ENCODE data around the gene RANBP2. TPM values are rescaled to one million over a fixed set of nuclear protein-coding genes. Genes with fewer than 3 reads are reported as not detected.
"Not testable (repeated sequence)": the region's sequence is repeated elsewhere in the genome, so short reads cannot be mapped to it uniquely, and the experiment has no call there.

RANBP2 gene
- 10 to 100 TPM; 63.8 to 74.5 (median 68.0) TPM for polyA plus RNA-seq (ENCODE audit: insufficient read length in 3 of 3)

DNA sequence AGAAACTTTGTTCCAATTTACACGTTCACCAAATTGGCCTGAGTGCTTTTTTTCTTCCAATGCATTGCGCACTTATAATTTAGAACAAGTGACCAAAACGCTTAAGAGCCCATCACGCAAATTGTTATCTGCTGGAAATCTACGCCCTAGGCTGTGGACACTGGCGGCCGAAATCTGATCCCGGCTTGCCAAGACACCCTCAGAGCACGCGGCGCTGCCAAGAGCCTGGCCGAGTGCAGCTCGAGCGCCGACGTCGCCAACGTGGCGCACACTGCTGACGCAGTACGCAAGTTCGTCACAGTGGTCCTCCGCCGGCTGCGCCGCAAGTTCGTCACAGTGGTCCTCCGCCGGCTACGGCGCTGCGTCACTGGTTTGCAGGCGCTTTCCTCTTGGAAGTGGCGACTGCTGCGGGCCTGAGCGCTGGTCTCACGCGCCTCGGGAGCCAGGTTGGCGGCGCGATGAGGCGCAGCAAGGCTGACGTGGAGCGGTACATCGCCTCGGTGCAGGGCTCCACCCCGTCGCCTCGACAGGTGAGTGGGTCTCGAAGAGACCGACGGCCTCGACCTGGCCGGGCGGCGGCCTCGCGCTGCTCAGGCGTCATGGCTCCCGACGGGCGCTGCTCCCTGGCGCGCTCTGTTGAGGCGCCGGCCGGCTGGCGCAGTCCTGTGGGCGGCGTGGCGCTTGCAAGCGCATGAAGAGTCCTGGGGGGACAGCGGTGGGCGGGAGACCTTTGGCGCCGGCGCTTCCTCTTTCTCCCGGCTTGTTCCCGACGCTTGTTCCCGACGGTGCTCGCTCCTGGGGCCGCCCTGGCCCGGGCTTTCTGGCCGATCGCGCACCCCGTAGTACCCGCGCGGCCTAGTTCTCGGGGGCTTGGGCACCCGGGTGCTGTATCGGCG lies at the start of gene RANBP2:
Gene RANBP2, plus strand, starts transcription at position 334 of the 896 bp plus-strand sequence. Its CDS starts 125 bp downstream, at position 459.
- DNase-seq (ENCODE audit: low read depth in 3 of 3, low spot score in 2 of 3): peak; percentile 90 to 94 (median 93)

DNA sequence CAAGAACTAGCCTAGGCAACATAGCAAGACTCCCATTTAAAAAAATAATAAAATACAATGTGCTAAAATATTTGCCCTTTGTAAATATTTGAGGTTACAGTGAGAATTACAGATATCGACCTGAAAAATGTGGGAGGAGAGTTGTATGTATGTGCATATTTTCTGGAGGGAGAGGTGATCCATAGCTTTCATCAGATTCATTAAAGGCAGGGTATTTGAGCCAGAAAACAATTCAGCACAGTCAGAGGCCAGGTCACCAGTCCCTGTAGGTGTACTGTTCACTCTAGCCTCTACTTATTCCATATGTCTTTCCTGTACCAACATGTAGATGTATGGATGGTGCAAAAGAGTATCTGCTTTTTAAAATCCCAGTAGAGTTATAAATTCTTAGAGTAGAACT lies 49.0 kb upstream of the RANBP2 start:
- not testable (repeated sequence) for DNase-seq (ENCODE audit: low read depth in 3 of 3, low spot score in 2 of 3)

DNA sequence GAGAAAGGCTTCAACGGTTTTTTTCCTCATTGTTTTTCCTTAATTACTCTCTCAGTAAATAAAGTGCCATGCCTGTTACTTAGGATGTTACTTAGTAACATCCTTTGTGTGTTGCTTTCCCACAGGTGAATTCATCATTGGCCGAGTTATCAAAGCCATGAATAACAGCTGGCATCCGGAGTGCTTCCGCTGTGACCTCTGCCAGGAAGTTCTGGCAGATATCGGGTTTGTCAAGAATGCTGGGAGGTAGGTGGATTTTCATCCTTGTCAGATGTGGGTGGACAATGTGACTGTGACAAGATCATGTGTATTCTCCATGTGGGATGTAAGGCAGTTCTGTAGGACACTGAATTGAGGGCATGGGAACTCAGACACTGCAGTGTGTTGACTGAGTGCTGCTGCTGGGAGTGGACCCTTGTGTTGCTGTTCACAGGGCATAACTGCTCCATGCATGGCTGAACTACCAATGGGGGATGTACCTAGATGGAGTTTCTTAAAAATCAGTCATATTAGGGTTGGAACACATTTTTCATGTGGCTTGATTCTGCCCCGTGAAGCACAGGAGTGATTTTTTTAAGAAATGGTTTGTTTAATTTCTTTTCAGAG lies 47.0 kb upstream of the RANBP2 start:
- not testable (repeated sequence) for DNase-seq (ENCODE audit: low read depth in 3 of 3, low spot score in 2 of 3)

DNA sequence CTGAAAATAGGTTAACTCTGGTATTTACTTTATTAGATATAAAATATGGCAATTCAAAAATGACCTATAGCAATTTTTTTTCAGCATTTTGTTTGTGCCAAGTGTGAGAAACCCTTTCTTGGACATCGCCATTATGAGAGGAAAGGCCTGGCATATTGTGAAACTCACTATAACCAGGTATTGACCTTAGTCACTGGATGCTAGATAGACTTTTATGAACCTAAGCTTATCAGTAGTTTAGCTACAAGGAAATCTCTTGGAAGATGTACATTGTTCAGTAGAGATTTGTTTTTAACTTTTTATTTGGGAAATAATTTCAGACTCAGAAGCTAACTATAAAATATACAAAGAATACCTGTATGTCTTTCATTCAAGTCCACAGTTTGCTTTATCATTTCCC lies 42.8 kb upstream of the RANBP2 start:
- DNase-seq (ENCODE audit: low read depth in 3 of 3, low spot score in 2 of 3): not testable (repeated sequence)

DNA sequence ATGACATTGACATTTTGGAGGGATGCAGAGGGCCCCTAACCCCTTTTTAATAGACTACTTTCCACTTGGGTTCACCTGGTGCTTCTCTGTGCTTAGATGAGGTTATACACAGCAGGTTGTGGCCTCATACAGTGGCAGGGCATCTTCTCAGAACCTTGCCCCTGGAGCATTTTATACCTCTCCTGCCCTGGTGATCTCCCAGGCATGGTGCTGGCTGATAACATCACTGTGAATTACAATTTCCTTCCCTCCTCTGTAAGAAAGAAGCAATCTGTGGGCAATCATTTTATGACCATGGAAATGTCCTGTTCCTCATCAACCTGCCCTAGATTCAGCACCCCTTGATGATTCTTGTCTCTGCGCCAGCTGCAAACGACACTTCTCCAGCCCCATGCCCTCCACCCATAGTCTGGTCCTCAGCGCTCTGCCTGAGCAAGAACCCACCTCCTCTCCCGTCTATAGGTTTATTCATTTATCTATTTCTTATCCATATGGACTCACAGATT lies 42.0 kb upstream of the RANBP2 start:
- not testable (repeated sequence) for DNase-seq (ENCODE audit: low read depth in 3 of 3, low spot score in 2 of 3)

DNA sequence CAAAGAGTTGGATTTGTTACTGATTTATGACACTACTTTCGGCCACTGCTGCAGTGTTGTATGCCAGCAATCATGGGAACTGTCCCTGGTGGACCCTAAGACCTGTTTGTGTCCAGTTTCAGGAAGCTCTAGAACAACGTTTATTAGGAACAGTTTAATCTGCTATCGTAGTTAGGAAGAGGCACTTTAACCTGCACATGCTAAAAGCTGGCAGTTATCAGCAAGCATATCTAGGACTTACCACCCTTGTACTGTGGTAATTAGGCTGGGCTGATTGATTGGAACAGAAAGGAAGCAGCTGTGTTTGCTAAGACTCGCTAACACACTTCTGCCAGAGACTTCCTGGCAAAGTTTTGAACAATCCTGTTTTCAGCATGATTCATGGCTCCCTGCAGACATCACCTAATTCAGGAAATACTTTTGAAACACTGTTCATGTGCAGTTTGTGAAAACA lies 41.1 kb upstream of the RANBP2 start:
- DNase-seq (ENCODE audit: low read depth in 3 of 3, low spot score in 2 of 3): not testable (repeated sequence)

DNA sequence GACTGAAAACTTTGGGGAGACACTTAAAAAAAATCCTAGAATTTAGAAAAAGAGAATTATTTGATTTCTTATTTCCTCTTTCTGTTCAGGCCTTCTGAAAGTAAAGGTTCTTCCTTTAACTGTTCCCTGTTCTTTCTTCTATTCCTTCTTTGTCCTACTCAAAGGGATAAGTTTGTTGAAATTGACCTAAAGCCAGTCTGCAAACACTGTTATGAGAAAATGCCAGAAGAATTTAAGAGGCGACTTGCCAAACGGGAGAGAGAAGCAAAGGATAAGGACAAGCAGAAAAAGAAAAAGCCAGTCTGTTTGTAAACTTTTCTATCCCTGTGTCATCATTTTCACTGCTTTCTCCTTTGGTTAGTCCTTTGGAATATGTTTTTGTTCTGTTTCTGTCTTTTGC lies 38.5 kb upstream of the RANBP2 start:
- not testable (repeated sequence) for DNase-seq (ENCODE audit: low read depth in 3 of 3, low spot score in 2 of 3)

DNA sequence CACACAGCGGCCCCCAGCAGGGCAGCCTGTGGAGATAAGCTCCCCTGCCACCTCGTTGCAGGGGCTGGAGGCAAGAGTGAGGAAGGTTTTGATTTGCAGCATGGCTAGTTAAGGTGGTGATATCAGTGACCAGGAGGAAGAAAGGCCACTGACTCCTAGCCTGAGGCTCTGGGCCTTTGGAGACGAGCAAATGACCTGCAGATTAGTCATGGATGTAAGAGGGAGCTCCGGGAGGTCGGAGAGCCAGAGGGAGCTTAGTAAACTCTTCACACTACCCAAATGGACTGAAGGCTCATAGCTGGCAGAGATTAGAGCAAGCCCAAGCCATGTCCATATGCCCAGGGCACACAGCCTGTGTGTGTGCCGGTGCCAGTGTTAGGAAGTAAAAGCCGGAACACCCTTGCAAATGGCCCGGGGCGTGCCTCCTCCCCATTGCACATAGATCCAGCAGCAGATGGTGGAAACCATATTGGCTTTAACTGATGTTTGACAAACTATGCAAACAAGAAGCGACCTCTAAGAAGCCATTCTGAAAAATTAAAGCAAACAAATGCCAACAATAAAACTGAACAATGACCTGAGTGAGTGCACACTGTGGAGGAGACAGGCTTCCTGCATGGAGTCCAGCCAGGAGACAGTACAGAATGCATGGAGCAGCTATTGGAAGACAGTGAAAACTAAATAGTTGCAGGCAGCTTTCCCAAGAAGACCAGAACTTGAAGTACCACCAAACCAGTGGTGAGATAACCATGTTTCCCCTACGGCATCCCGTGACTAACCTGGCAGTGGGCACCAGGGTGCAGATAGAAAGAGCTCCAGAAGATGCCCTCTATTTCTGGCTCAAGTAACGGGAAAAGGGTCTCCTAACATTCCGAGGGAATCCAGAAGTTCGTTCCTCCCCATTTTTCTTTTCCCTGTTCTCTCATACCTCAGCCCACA lies 30.2 kb upstream of the RANBP2 start:
- DNase-seq (ENCODE audit: low read depth in 3 of 3, low spot score in 2 of 3): not testable (repeated sequence)

DNA sequence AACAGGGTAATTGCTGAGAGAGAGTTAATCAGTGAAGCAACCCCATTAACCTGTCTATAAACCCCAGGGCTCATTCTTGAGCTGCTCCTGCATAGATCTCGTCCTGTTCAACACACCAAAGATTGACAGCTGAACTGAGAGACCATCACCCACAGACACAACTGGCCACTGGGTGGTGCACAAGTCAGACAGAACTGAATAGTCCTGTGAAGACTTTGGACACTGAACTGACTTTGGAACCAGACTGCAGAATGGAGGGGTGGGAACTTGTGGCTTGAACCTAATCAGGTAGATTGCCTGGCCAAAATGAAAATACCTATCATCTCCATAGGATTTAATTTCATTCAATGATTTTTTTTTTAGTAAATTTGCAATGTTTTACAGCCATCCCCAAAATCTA lies 29.3 kb upstream of the RANBP2 start:
- not testable (repeated sequence) for DNase-seq (ENCODE audit: low read depth in 3 of 3, low spot score in 2 of 3)

DNA sequence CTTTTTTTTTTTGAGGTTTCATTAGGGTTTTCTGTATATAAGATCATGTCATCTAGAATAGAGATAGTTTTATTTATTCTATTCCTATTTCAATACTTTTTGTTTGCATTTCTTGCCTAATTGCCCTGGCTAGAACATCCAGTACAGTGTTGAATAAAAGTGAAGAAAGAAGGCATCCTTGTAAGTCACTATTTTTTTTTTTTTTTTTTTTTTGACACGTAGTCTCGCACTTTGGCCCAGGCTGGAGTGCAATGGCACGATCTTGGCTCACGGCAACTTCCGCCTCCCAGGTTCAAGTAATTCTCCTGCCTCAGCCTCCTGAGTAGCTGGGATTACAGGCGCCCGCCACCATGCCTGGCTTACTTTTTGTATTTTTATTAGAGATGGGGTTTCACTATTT lies 27.8 kb upstream of the RANBP2 start:
- no peak for DNase-seq (ENCODE audit: low read depth in 3 of 3, low spot score in 2 of 3)

DNA sequence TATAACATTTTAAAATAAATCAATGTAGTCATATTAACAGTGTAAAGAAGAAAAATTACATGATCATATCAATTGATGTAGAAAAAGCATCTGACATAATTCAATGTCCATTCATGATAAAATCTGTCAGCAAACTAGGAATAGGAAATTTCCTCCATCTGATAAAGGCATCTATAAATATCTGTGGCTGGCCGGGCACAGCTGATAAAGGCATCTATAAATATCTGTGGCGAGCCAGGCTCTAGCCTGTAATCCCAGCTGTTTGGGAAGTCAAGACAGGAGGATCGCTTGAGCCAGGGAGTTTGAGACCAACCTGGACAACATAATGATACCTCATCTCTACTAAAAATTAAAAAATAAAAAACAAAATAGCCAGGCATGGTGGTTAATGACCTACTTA lies 18.1 kb upstream of the RANBP2 start:
- DNase-seq (ENCODE audit: low read depth in 3 of 3, low spot score in 2 of 3): no peak

DNA sequence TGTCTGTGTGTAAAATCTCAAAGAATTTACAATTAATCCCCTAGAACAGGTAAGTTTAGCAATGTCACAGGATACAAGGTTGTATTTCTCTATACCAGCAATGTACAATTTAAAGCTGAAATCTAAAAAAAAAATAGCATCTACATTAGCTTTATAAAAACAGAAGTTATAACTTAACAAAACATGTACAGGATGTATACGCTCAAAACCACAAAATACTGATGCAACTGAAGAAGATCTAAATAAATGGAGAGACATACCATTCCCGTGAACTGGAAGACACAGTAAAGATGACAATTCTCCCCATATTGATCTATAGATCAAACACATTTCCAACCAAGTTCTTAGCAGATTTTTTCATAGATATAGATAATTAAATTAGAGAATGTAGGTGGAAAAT lies 17.5 kb upstream of the RANBP2 start:
- no peak for DNase-seq (ENCODE audit: low read depth in 3 of 3, low spot score in 2 of 3)

DNA sequence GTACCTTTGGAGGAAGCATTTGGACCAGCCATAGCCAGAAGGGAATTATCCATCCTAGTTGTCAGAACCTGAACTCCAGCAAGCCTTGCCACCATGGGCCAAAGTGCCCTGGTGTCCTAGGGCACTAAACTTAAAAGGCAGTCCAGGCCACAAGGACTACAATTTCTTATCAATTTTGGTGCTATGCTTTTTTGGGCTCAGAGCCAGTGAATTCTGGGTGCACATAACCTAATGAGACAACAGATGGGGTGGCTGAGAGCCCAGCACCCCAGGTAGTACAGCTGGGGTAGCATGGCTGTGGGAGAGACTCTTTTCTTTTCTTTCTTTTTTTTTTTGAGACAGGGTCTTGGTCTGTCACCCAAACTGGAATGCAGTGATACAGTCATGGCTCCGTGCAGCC lies 14.4 kb upstream of the RANBP2 start:
- no peak for DNase-seq (ENCODE audit: low read depth in 3 of 3, low spot score in 2 of 3)

DNA sequence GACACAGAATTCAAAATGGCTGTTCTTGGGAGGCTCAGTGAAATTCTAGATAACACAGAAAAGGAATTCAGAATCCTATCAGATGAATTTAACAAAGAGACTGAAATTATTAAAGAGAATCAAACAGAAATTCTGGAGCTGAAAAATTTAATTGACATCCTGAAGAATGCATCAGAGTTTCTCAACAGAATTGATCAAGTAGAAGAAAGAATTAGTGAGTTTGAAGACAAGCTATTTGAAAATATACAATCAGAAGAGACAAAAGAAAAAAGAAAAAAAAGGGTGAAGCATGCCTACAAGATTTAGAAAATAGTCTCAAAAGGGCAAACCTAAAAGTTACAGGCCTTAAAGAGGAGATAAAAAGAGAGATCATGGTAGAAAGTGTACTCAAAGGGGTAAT lies 12.0 kb upstream of the RANBP2 start:
- no peak for DNase-seq (ENCODE audit: low read depth in 3 of 3, low spot score in 2 of 3)

DNA sequence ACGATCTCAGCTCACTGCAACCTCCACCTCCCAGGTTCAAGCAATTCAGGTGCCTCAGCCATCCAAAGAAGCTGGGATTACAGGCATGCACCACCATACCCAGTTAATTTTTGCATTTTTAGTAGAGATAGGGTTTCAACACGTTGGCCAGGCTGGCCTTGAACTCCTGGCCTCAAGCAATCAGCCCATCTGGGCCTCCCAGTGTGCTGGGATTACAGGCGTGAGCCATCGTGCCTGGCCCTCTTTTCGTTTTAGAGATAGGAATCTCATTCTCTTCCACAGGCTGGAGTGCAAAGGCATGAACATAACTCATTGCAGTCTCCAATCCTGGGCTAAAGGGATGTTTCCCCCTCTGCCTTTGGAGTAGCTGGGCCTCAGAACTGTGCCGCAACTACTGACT lies 2.3 kb upstream of the RANBP2 start:
- DNase-seq (ENCODE audit: low read depth in 3 of 3, low spot score in 2 of 3): not testable (repeated sequence)

DNA sequence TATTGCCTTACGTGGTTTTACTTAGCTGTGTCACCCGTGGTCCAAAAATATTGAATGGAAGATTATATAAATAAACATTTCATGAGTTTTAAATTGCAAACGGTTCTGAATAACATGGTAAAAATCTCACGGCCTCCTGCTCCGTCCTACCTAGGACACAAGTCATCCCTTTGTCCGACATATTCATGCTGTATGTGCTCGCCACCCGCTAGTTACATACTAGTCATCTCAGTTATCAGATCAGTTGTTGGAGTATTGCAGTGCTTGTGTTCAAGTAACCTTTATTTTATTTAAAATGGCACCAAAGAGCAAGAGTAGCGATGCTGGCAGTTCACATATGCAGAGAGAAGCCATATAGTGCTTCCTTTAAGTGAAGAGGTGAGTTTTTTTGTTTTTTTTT lies 6.8 kb downstream of the RANBP2 start:
- not testable (repeated sequence) for DNase-seq (ENCODE audit: low read depth in 3 of 3, low spot score in 2 of 3)

DNA sequence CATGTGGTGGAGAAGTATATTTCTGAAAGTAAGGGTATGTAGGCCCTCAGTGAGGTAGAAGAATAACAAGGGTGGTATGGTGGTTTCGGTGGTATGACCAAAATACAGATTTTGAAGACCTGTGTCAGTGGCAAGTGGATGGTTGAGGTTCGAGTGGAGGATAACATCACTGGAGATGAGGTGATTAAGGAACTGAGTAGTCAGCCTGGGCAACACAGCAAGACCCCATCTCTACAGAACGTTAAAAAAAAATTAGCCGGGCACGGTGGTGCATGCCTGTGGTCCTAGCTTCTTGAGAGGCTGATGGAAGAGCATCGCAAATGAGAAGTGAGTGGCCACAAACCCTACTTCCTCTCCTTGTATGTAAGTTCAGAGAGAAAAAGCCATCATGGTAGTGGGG lies 15.4 kb downstream of the RANBP2 start:
- not testable (repeated sequence) for DNase-seq (ENCODE audit: low read depth in 3 of 3, low spot score in 2 of 3)

DNA sequence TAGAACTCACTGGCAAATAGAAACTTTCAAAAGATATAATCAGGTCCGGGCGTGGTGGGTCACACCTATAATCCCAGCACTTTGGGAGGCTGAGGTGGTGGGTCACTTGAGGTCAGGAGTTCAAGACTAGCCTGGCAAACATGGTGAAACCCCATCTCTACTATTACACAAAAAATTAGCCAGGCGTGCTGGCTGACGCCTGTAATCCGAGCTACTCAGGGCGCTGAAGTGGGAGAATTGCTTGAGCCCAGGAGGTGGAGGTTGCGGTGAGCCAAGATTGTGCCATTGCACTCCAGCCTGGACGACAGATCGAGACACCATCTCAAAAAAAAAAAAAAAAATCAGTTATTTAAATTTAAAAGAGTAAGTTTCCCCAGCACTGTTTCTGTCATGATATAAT lies 38.7 kb downstream of the RANBP2 start:
- not testable (repeated sequence) for DNase-seq (ENCODE audit: low read depth in 3 of 3, low spot score in 2 of 3)

DNA sequence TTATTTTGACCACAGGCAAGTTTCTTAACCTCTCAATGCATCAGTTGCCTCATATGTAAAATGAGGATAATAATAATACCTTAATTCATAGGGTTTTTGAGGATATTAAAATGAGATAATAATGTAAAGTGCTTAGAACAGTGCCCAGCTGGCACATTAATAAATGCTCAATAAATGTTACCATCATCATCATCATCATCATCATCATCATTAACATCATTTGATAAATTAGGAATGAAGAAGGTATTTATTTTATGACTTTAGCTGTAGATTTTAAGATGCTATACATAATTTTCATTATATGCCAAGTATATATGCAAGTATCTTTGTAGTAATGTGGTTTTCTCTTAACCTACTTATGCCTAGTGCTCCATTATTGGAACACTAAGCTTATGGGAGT lies 43.3 kb downstream of the RANBP2 start:
- DNase-seq (ENCODE audit: low read depth in 3 of 3, low spot score in 2 of 3): not testable (repeated sequence)

DNA sequence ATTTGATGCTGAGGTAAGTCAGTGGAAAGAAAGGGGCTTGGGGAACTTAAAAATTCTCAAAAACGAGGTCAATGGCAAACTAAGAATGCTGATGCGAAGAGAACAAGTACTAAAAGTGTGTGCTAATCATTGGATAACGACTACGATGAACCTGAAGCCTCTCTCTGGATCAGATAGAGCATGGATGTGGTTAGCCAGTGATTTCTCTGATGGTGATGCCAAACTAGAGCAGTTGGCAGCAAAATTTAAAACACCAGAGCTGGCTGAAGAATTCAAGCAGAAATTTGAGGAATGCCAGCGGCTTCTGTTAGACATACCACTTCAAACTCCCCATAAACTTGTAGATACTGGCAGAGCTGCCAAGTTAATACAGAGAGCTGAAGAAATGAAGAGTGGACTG lies 47.4 kb downstream of the RANBP2 start:
- DNase-seq (ENCODE audit: low read depth in 3 of 3, low spot score in 2 of 3): not testable (repeated sequence)

Measured in right renal cortex interstitium (tissue), 3 donors.